Caco-2 (cell line): ENCODE measurements around the gene LYST. TPM values are rescaled to one million over a fixed set of nuclear protein-coding genes. Genes with fewer than 3 reads are reported as not detected.

Experiments
- BruUV-seq: library from RNA; stranded (reverse); fragments of 400-500 nt; replicated peaks from 2 replicates; lab custom pipeline; 2021; lab: Mats Ljungman, UMichigan
- CTCF ChIA-PET: fragments of 300-600 bp; sonication (Branson Sonifier 250); formaldehyde crosslinking; loops from one replicate; lab custom pipeline; 2022; ENCODE audit warnings: antibody characterized with exemption; lab: Charles Lee
- POLR2A ChIA-PET: fragments of 300-600 bp; sonication (Branson Sonifier 250); formaldehyde crosslinking; loops from one replicate; lab custom pipeline; 2022; ENCODE audit warnings: antibody characterized with exemption; lab: Charles Lee
- DNase-seq, 2 experiments: peaks; one replicate each; pipeline versions ENCODE4 v3.0.0 to v3.0.0-alpha.2; 2020 to 2022
- H3K27me3 ChIP-seq: replicated peaks from 2 replicates; pipeline ENCODE4 v1.6.0; 2011; ENCODE audit warnings: low read length; ENCODE audit not compliant: control insufficient read depth, insufficient read depth
- H3K36me3 ChIP-seq: 2 replicates; pipeline ENCODE4 v1.5.1; 2011; ENCODE audit warnings: low read length; ENCODE audit not compliant: control insufficient read depth, insufficient read depth
- H3K4me1 ChIP-seq: fragments of 250-450 bp; sonication (Bioruptor Pico); 2 replicates; pipeline ENCODE4 v1.5.1; 2020; ENCODE audit warnings: mild to moderate bottlenecking
- H3K4me3 ChIP-seq: 2 replicates; pipeline ENCODE4 v1.5.1; 2011; ENCODE audit warnings: low read depth, mild to moderate bottlenecking, control low read depth, low read length
- H3K9me3 ChIP-seq: fragments of 250-450 bp; sonication (Bioruptor Pico); 2 replicates; pipeline ENCODE4 v1.5.1; 2020; ENCODE audit warnings: mild to moderate bottlenecking, moderate library complexity
- H3K27ac Mint-ChIP-seq: one replicate; pipeline ENCODE4 v1.8.0; 2022; ENCODE audit warnings: mixed read lengths; ENCODE audit not compliant: unreplicated experiment
- H3K27me3 Mint-ChIP-seq: one replicate; pipeline ENCODE4 v1.8.0; 2022; ENCODE audit warnings: mixed read lengths; ENCODE audit not compliant: insufficient read depth, unreplicated experiment
- H3K36me3 Mint-ChIP-seq: one replicate; pipeline ENCODE4 v1.8.0; 2022; ENCODE audit warnings: mild to moderate bottlenecking, mixed read lengths; ENCODE audit not compliant: insufficient read depth, unreplicated experiment
- H3K4me1 Mint-ChIP-seq: one replicate; pipeline ENCODE4 v1.8.0; 2022; ENCODE audit warnings: low read depth, mixed read lengths; ENCODE audit not compliant: unreplicated experiment
- H3K4me3 Mint-ChIP-seq: one replicate; pipeline ENCODE4 v1.8.0; 2022; ENCODE audit warnings: mild to moderate bottlenecking, moderate library complexity, mixed read lengths; ENCODE audit not compliant: unreplicated experiment
- H3K9me3 Mint-ChIP-seq: one replicate; pipeline ENCODE4 v1.8.0; 2022; ENCODE audit warnings: mixed read lengths; ENCODE audit not compliant: unreplicated experiment
- CTCF ChIP-seq, 2 experiments: fragments of 200-600 bp in 1 of 2; IDR thresholded peaks; 1 replicate in 1 of 2; 2 replicates in 1 of 2; pipeline versions ENCODE4 v1.5.1 to v1.8.0; 2011 to 2022; ENCODE audit warnings: antibody characterized with exemption in 1 of 2, control low read depth in 1 of 2, inconsistent platforms in 1 of 2, low read depth in 1 of 2, low read length in 1 of 2, mild to moderate bottlenecking in 1 of 2, moderate library complexity in 1 of 2; ENCODE audit not compliant: insufficient read depth in 1 of 2, severe bottlenecking in 1 of 2, unreplicated experiment in 1 of 2
- intact Hi-C: fragments of 100-400 bp; cut with micrococcal nuclease; formaldehyde crosslinking; loops from one replicate; pipeline ENCODE4 v1.10.0; 2022; ENCODE audit not compliant: unreplicated experiment
- total RNA-seq: library from RNA; stranded (reverse); gene quantifications from 2 replicates; pipeline ENCODE4 v1.2.3, GENCODE V29; 2022

Gene LYST
- total RNA-seq, 1 experiment from 2014 or later = 5.6 TPM

DNA sequence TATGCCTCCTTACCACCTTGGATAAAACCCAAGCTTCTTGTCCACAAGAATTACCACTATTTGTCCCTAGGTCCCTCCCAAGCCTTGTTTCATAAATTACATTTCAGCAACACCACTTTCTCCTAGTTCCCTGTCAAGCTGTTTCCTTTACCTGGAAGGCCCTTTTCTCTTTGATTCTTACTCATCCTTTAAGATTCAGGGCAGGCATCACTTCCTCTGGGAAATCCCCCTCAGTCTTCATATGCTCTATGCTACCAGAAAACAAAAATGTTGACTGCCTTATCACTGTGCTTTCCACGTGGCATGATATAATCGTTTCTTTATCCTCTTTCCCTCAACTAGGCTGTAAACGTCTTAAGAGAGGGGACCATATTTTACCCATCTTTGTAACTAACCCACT is 102.7 kb downstream of the LYST start:
- Mint-ChIP-seq H3K4me1 (no peaks in the 10 kb centered on the region), H3K9me3 (no peaks in the 10 kb centered on the region), H3K27ac (no peak overlapping the region), H3K36me3 (no peaks in the 10 kb centered on the region), H3K27me3 (no peaks in the 10 kb centered on the region), H3K4me3 (no peak overlapping the region)
- ChIA-PET POLR2A (no interaction called here), CTCF (interaction anchor here (0.6 kb wide), 1 partner anchor 468 kb away, joined by 5 read pairs; no protein-coding TSS in a partner anchor)
- intact Hi-C loops = no loop called here
- no peaks in the 10 kb centered on the region for H3K36me3 ChIP-seq
- H3K4me1 ChIP-seq = no peaks in the 10 kb centered on the region
- no TSS peak for BruUV-seq
- no peaks in the 10 kb centered on the region for H3K27me3 ChIP-seq
- TF ChIP-seq CTCF (IDR thresholded peaks at IDR 0.05; ENCODE audit: insufficient read depth in 1 of 2, low read depth in 1 of 2, low read length in 1 of 2, severe bottlenecking in 1 of 2, unreplicated experiment in 1 of 2) = no peak
- no peak overlapping the region for H3K4me3 ChIP-seq
- H3K9me3 ChIP-seq = no peaks in the 10 kb centered on the region
- no peak for DNase-seq

- Histone ChIP-seq H3K27me3 (no peaks in the 10 kb centered on the region), H3K36me3 (no peaks in the 10 kb centered on the region)
- BruUV-seq = no TSS peak
Measured at GRCh38 chr1:235759336-235759735, 107.4 kb downstream of the LYST start.

DNA sequence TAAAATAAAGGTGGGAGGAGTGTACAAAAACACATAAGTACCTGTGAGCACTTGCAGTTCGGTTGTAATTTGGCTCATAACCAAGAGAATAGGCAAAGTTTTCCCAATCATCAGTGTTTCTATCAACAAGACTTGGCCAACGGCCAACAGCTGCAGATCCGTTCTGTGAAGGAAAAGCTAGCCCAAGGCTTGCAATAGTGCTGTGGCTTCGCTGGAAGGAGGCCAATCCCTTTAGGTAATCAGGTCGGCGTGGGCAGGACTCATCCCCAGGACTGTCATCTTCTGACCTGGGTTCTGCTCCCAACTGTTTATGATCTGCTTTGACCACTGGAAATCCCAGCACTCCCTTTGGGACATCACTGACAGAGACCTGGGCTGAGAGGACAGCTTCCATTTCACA is 107.8 kb downstream of the LYST start:
- H3K36me3 ChIP-seq = no peaks in the 10 kb centered on the region
- Mint-ChIP-seq H3K4me1 (no peaks in the 10 kb centered on the region), H3K27me3 (no peaks in the 10 kb centered on the region), H3K36me3 (no peaks in the 10 kb centered on the region), H3K4me3 (no peak overlapping the region), H3K9me3 (no peaks in the 10 kb centered on the region), H3K27ac (no peak overlapping the region)
- BruUV-seq = no TSS peak
- no peak overlapping the region for H3K4me3 ChIP-seq
- intact Hi-C loops = no loop called here
- no peaks in the 10 kb centered on the region for H3K27me3 ChIP-seq
- CTCF ChIA-PET = no interaction called here
- DNase-seq = no peak
- no peak for TF ChIP-seq CTCF (IDR thresholded peaks at IDR 0.05; ENCODE audit: insufficient read depth in 1 of 2, low read depth in 1 of 2, low read length in 1 of 2, severe bottlenecking in 1 of 2, unreplicated experiment in 1 of 2)
- no peaks in the 10 kb centered on the region for H3K4me1 ChIP-seq
- POLR2A ChIA-PET = no interaction called here
- no peaks in the 10 kb centered on the region for H3K9me3 ChIP-seq

More at GRCh38 chr1:235759336-235759735, 107.4 kb downstream of the LYST start:
- ChIA-PET POLR2A (no interaction called here), CTCF (no interaction called here)
- Mint-ChIP-seq H3K36me3 (no peaks in the 10 kb centered on the region), H3K4me1 (no peaks in the 10 kb centered on the region), H3K4me3 (no peak overlapping the region), H3K27me3 (no peaks in the 10 kb centered on the region), H3K9me3 (no peaks in the 10 kb centered on the region), H3K27ac (no peak overlapping the region)
- no peak overlapping the region for H3K4me3 ChIP-seq
- DNase-seq = no peak
- intact Hi-C loops = no loop called here
- no peaks in the 10 kb centered on the region for H3K9me3 ChIP-seq
- no peaks in the 10 kb centered on the region for H3K4me1 ChIP-seq
- no peak for TF ChIP-seq CTCF (IDR thresholded peaks at IDR 0.05; ENCODE audit: insufficient read depth in 1 of 2, low read depth in 1 of 2, low read length in 1 of 2, severe bottlenecking in 1 of 2, unreplicated experiment in 1 of 2)
